Progenitor cell of endocrine pancreas (in vitro differentiated cells): Measurements from ENCODE around the gene SH3GLB2. TPM values are rescaled to one million over a fixed set of nuclear protein-coding genes. Genes with fewer than 3 reads are reported as not detected.

ENCODE experiments used
- DNase-seq: peaks from one replicate; pipeline ENCODE4 v3.0.0; 2021; ENCODE audit warnings: low spot score; ENCODE audit not compliant: unreplicated experiment
- H3K27ac Mint-ChIP-seq: 2 replicates; pipeline ENCODE4 v1.8.0; 2021; ENCODE audit warnings: mild to moderate bottlenecking, moderate library complexity, mixed read lengths
- H3K27me3 Mint-ChIP-seq: 2 replicates; pipeline ENCODE4 v1.8.0; 2021; ENCODE audit warnings: mixed read lengths
- H3K36me3 Mint-ChIP-seq: 2 replicates; pipeline ENCODE4 v1.8.0; 2022; ENCODE audit warnings: mixed read lengths; ENCODE audit not compliant: insufficient read depth
- H3K4me1 Mint-ChIP-seq: 2 replicates; pipeline ENCODE4 v1.8.0; 2021; ENCODE audit warnings: low read depth, mixed read lengths
- H3K4me3 Mint-ChIP-seq: 2 replicates; pipeline ENCODE4 v1.8.0; 2021; ENCODE audit warnings: low read depth, mild to moderate bottlenecking, moderate library complexity, mixed read lengths
- H3K9me3 Mint-ChIP-seq: 2 replicates; pipeline ENCODE4 v1.8.0; 2021; ENCODE audit warnings: low read depth, mixed read lengths
- CTCF ChIP-seq: fragments of 200-600 bp; sonication (generic); IDR thresholded peaks from one replicate; pipeline ENCODE4 v1.5.0; 2021; ENCODE audit warnings: antibody characterized with exemption, mild to moderate bottlenecking; ENCODE audit not compliant: unreplicated experiment
- total RNA-seq: library from RNA; stranded (reverse); gene quantifications from 2 replicates; pipeline ENCODE4 v1.2.1, GENCODE V29; 2021

Gene SH3GLB2
- total RNA-seq, 1 donor from 2014 or later = 183 TPM

GRCh38 chr9:129059796-129060785 lies 32.0 kb upstream of the SH3GLB2 start:
- Mint-ChIP-seq H3K9me3 (no peaks in the 10 kb centered on the region), H3K36me3 (peaks cover 5% of the 10 kb centered on the region)

GRCh38 chr9:129058965-129059795 lies 31.0 kb upstream of the SH3GLB2 start:
- no peak for TF ChIP-seq CTCF
- Mint-ChIP-seq H3K4me3 (no peak overlapping the region), H3K27me3 (no peaks in the 10 kb centered on the region), H3K36me3 (peaks cover 7% of the 10 kb centered on the region), H3K27ac (no peak overlapping the region), H3K9me3 (no peaks in the 10 kb centered on the region), H3K4me1 (no peaks in the 10 kb centered on the region)
- no peak for DNase-seq

More at GRCh38 chr9:129059796-129060785, 32.0 kb upstream of the SH3GLB2 start:
- H3K27me3 Mint-ChIP-seq = no peaks in the 10 kb centered on the region
- no peak for DNase-seq
- no peak overlapping the region for H3K4me3 Mint-ChIP-seq
- H3K27ac Mint-ChIP-seq = no peak overlapping the region
- no peak for TF ChIP-seq CTCF
- H3K4me1 Mint-ChIP-seq = no peaks in the 10 kb centered on the region

- Mint-ChIP-seq H3K27ac (peak overlapping the region; percentile 66), H3K4me1 (no peaks in the 10 kb centered on the region), H3K36me3 (peaks cover 2% of the 10 kb centered on the region), H3K27me3 (no peaks in the 10 kb centered on the region), H3K4me3 (no peak overlapping the region), H3K9me3 (no peaks in the 10 kb centered on the region)
- no peak for DNase-seq
- TF ChIP-seq CTCF = no peak
Measured at GRCh38 chr9:129054163-129054851, 26.2 kb upstream of the SH3GLB2 start.

GRCh38 chr9:129053020-129053419 lies 24.9 kb upstream of the SH3GLB2 start:
- H3K36me3 Mint-ChIP-seq = peaks cover 2% of the 10 kb centered on the region
- no peak for DNase-seq
- no peaks in the 10 kb centered on the region for H3K9me3 Mint-ChIP-seq
- H3K4me1 Mint-ChIP-seq = no peaks in the 10 kb centered on the region
- no peak for TF ChIP-seq CTCF
- H3K27me3 Mint-ChIP-seq = no peaks in the 10 kb centered on the region
- no peak overlapping the region for H3K4me3 Mint-ChIP-seq
- no peak overlapping the region for H3K27ac Mint-ChIP-seq

- no peaks in the 10 kb centered on the region for H3K4me1 Mint-ChIP-seq
- no peak for TF ChIP-seq CTCF
- no peaks in the 10 kb centered on the region for H3K9me3 Mint-ChIP-seq
- no peak overlapping the region for H3K4me3 Mint-ChIP-seq
- H3K27ac Mint-ChIP-seq = peak overlapping the region; percentile 71
- H3K36me3 Mint-ChIP-seq = peaks cover 4% of the 10 kb centered on the region
- no peak for DNase-seq
- no peaks in the 10 kb centered on the region for H3K27me3 Mint-ChIP-seq
Measured at GRCh38 chr9:129052592-129052991, 24.5 kb upstream of the SH3GLB2 start.
